ENCODE measurements around the gene VPS4B. TPM values are rescaled to one million over a fixed set of nuclear protein-coding genes. Genes with fewer than 3 reads are reported as not detected.

The VPS4B gene
- total RNA-seq, 1 donor from 2014 or later: 43.1 TPM

DNA sequence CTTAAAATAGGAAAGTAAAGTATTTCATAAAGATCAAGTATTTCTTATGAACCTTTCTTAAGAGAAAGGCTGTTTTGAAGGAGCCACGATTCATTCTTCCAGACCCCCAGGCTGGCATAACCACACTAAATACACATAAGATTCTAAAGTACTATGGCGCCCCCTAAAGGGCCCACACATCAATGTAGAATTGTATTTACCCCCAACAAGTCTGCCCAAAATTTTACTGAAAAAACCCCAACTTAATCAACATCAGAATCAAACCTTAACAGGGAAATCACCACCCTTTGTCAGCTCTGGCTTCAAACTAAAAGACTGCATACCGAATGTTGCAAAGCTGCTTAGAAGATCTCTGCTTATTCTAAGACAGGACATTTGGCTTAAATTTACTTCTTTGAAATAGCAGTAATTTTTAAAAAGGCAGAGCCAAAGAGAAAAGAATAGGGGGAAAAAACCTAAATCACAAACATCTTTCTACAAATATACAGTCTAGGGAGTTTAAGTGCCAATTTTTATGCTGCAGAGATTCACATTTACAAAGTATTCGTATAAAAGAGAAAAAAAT lies 82.3 kb downstream of the VPS4B start:
- peaks cover 2% of the 10 kb centered on the region for H3K4me1 Mint-ChIP-seq (ENCODE audit: unreplicated experiment)
- TF ChIP-seq CTCF (IDR thresholded peaks at IDR 0.05; ENCODE audit: unreplicated experiment): peak; percentile 68
- H3K36me3 Mint-ChIP-seq (ENCODE audit: low read depth, unreplicated experiment): peaks cover 10% of the 10 kb centered on the region
- no peaks in the 10 kb centered on the region for H3K27me3 Mint-ChIP-seq (ENCODE audit: unreplicated experiment)
- DNase-seq (ENCODE audit: low spot score): peak; percentile 50
- H3K9me3 Mint-ChIP-seq (ENCODE audit: unreplicated experiment): no peaks in the 10 kb centered on the region
- no peak overlapping the region for H3K4me3 Mint-ChIP-seq (ENCODE audit: unreplicated experiment)
- H3K27ac Mint-ChIP-seq (ENCODE audit: unreplicated experiment): no peak overlapping the region

Other genes with a start within 250 kb of the VPS4B start
- 9.2 TPM for gene BCL2, start 102.7 kb downstream of the VPS4B start, total RNA-seq (ENCODE audit: unreplicated experiment)
- gene KDSR, start 55.3 kb downstream of the VPS4B start, total RNA-seq (ENCODE audit: unreplicated experiment): 23.9 TPM
- gene SERPINB5, start 54.5 kb upstream of the VPS4B start, total RNA-seq (ENCODE audit: unreplicated experiment): not detected
- gene SERPINB12, start 119.9 kb upstream of the VPS4B start, total RNA-seq (ENCODE audit: unreplicated experiment): not detected
- gene SERPINB13, start 164.9 kb upstream of the VPS4B start, total RNA-seq (ENCODE audit: unreplicated experiment): not detected
- gene SERPINB4, start 221.8 kb upstream of the VPS4B start, total RNA-seq (ENCODE audit: unreplicated experiment): 0.41 TPM
- not detected for gene SERPINB3, start 239.4 kb upstream of the VPS4B start, total RNA-seq (ENCODE audit: unreplicated experiment)

All from endothelial cell (in vitro differentiated cells).